Measurements from ENCODE around the gene CDK6.

CDK6 gene

DNA sequence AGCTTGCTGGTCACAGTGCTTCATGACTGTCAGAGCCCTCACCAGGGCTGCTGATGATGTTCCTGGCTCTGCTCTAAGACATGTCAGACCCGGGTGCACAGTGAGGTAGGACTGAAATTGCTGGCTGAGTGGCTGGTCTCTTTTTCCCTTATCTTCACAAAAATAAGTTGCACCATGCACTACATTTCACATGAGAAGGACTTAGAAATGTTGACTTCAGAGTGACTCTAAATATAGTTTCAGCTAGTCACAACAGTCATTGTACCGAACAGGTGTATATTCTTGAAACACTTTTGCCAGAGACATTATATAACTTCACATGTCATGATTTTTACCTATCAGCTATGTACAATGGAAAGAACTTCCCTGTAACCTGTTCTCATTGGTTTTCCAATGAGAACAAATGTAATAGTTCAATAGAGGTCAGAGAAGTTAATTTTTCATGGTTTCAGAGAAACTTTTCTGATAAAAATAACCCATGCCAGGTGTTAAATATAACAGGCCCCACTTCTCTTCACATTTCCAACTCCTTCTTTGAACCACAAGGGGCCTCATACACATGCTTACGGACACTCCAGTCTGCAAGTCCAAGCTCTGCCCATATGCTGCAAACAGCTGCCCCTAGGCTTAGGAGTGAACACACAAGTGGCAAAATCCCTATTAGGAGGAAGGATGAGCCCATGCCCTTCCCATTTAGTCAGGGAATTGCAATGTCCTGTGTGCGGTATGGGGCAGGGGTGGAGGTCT lies 115.6 kb downstream of the CDK6 start:
- no peak for DNase-seq (ENCODE audit: low read depth)
- no peak overlapping the region for H3K4me3 ChIP-seq (ENCODE audit: low read length)
- TF ChIP-seq, protein P1, sequence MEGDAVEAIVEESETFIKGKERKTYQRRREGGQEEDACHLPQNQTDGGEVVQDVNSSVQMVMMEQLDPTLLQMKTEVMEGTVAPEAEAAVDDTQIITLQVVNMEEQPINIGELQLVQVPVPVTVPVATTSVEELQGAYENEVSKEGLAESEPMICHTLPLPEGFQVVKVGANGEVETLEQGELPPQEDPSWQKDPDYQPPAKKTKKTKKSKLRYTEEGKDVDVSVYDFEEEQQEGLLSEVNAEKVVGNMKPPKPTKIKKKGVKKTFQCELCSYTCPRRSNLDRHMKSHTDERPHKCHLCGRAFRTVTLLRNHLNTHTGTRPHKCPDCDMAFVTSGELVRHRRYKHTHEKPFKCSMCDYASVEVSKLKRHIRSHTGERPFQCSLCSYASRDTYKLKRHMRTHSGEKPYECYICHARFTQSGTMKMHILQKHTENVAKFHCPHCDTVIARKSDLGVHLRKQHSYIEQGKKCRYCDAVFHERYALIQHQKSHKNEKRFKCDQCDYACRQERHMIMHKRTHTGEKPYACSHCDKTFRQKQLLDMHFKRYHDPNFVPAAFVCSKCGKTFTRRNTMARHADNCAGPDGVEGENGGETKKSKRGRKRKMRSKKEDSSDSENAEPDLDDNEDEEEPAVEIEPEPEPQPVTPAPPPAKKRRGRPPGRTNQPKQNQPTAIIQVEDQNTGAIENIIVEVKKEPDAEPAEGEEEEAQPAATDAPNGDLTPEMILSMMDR (conservative IDR thresholded peaks at IDR 0.05; ENCODE audit: low read depth, low read length) = no peak

DNA sequence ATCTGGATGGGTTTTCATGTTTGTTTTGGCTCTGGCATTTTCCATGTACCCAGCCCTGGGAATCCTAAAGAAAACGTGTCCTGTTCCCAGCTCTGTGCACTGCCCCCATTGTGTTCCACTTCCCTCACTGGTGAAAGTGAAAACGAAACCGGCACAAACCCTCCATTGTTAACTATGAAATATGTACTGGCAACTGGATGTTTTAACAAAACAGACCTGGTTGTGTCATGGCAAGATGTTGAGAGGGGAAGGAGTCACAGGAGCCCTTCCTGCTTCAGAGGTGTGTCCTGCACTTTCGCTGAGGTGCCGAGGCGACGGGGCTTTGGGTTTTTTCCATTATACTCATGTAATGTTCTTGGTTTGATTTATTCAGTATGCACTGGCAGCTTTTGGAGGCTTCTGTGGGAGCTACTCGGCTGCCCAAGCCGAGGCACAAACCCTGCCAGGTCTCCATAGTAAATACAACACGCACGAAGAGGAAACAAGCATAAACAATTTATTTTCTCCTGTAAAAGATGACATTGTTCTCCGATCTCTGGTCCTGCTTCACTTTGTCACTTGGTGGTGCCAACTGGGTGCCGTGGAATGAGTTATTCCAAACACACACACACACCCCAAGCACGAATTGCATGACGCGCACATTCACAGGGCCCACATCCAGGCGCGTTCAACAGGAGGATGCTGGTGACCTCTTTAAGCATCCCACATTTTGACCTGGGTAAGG lies 118.2 kb downstream of the CDK6 start:
- TF ChIP-seq, protein P1 (conservative IDR thresholded peaks at IDR 0.05; ENCODE audit: low read depth, low read length) = no peak
- H3K4me3 ChIP-seq (ENCODE audit: low read length) = no peak overlapping the region
- no peak for DNase-seq (ENCODE audit: low read depth)

DNA sequence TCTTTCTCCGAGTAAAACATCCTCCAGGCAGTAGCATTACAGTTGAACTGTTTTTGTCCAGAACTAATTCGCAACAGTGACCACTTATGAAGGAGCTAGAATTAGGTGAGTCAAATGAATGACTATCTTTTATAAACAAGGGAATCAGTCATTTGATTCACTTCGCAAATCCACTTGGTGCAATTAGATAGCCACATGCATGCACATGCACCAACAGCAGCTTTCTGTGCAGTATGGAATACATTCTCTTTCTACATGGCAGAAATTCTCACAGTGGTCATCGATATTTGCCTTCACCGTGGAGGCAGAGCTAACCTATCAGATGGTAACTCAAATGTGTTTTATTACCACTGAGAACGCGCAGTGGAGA lies 118.8 kb downstream of the CDK6 start:
- DNase-seq (ENCODE audit: low read depth) = no peak
- TF ChIP-seq, protein P1 (conservative IDR thresholded peaks at IDR 0.05; ENCODE audit: low read depth, low read length) = no peak
- no peak overlapping the region for H3K4me3 ChIP-seq (ENCODE audit: low read length)

DNA sequence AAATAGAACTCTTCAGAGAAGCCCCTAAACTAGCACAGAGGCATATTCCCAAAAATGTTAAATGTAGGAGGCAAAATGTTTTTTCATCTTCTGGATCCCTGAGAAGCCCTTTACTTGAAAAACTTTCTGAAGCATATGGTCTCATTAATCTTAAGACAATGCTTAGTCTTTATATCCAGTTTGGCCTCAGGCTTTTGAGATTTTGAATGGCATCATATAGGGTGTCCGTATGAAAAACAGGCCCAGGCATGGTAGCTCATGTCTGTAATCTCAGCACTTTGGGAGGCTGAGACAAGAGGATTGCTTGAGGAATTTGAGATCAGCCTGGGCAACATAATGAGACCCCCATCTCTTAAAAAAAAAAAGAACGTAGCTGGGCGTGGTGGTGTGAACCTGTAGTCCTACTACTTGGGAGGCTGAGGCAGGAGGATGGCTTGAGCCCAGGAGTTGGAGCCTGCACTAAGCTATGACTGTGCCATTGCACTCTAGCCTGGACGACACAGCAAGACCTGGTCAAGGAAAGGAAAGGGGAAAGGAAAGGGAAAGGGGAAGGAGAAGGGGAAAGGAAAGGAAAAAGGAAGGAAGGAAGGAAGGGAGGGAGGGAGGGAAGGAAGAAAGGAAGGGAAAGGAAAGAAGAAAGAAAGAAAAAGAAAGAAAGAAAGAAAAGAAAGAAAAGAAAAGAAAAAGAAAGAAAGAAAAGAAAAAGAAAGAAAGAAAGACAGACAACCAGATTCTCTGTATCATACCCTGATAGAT lies 119.4 kb downstream of the CDK6 start:
- no peak overlapping the region for H3K4me3 ChIP-seq (ENCODE audit: low read length)
- TF ChIP-seq, protein P1 (conservative IDR thresholded peaks at IDR 0.05; ENCODE audit: low read depth, low read length) = no peak
- no peak for DNase-seq (ENCODE audit: low read depth)

DNA sequence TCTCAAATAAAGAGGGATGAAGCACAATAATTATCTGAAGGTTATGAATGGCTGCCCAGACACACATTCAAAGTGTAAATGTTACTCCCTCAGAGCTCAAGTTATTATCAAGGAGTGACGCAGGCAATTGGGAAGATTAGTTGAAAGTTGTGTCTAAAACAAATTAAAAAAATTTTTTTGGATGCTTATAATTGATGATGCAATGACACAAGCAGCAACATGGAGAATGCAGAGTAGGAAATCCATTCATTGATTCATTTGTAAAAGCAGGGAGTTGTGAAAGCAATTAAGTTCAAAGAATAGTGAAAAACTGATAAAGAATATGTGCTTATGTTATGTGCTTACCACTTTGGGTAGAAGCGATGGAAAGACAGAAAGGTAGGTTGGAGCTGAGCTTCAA lies 120.4 kb downstream of the CDK6 start:
- no peak for DNase-seq (ENCODE audit: low read depth)
- TF ChIP-seq, protein P1 (conservative IDR thresholded peaks at IDR 0.05; ENCODE audit: low read depth, low read length) = no peak
- no peak overlapping the region for H3K4me3 ChIP-seq (ENCODE audit: low read length)

DNA sequence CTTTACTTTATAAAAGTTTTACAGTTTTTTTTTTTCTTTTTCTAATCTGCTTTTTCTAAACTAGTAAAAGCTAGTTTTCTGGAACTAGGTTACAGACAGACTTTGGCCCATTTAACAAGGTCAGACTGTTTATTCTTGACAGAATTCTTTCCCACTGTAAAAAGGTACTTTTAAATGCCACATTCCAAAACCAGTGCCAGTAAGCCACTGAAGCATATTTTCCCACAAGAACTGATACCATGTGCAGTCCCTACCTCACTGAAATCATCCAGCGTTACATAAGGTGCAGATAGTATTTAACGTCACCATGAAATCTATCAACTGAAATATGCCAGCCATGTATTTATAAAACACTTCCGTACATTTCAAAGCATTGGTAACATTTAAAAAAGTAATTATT lies 121.6 kb downstream of the CDK6 start:
- TF ChIP-seq, protein P1 (conservative IDR thresholded peaks at IDR 0.05; ENCODE audit: low read depth, low read length) = no peak
- no peak overlapping the region for H3K4me3 ChIP-seq (ENCODE audit: low read length)
- DNase-seq (ENCODE audit: low read depth) = peak; percentile 73

Measured in retinal pigment epithelial cell (primary cell).